ENCODE results near the gene AADACL4. TPM values are rescaled to one million over a fixed set of nuclear protein-coding genes. Genes with fewer than 3 reads are reported as not detected.
A peak's percentile ranks its signal among the peaks of the same experiment; 100 is the strongest.

The AADACL4 gene
- polyA plus RNA-seq (2011; rRNA removed) (not detected in 2 replicates), polyA minus RNA-seq (2011; rRNA and poly(A)+ RNA removed) (not detected in 2 replicates)

- no peak for TF ChIP-seq CTCF (IDR thresholded peaks at IDR 0.05; ENCODE audit: low read depth, low read length)
- ChIA-PET POLR2A (no interaction called here), CTCF (interaction anchor here (1.3 kb wide), 1 partner anchor 15 kb away, joined by 5 read pairs; no protein-coding TSS in a partner anchor)
- peaks cover 17% of the 10 kb centered on the region for H3K9me3 ChIP-seq (ENCODE audit: control insufficient read depth, insufficient read depth, low read length)
- H3K27me3 ChIP-seq (ENCODE audit: control insufficient read depth, insufficient read depth, low read length) = peaks cover 36% of the 10 kb centered on the region
- no peak for DNase-seq (ENCODE audit: low read depth, low spot score)
- H3K27ac ChIP-seq (ENCODE audit: low read depth, low read length) = no peak within 1 kb of the TSS
- H3K4me3 ChIP-seq (ENCODE audit: low read depth, low read length) = no peak within 1 kb of the TSS
These were observed at the start of gene AADACL4 for GRCh38 chr1:12643785-12644184. Gene AADACL4, plus strand, starts transcription at chr1:12644085. Its CDS starts 462 bp downstream, at chr1:12644547.

GRCh38 chr1:12594490-12594889 is 49.4 kb upstream of the AADACL4 start:
- Histone ChIP-seq H3K9me3 (ENCODE audit: control insufficient read depth, insufficient read depth, low read length) (no peaks in the 10 kb centered on the region; the same call in 1 of the 2 replicates), H3K27me3 (ENCODE audit: control insufficient read depth, insufficient read depth, low read length) (no peaks in the 10 kb centered on the region), H3K4me3 (ENCODE audit: low read depth, low read length) (peak overlapping the region; percentile 35; the same call in 1 of the 2 replicates), H3K27ac (ENCODE audit: low read depth, low read length) (peak overlapping the region; percentile 73)
- TF ChIP-seq CTCF (IDR thresholded peaks at IDR 0.05; ENCODE audit: low read depth, low read length) = no peak
- ChIA-PET POLR2A (interaction anchor here (1.0 kb wide), 1 partner anchor 21 kb away, joined by 3 read pairs; no protein-coding TSS in a partner anchor), CTCF (interaction anchor here (0.9 kb wide), 1 partner anchor 280 kb away, joined by 4 read pairs; no protein-coding TSS in a partner anchor)
- DNase-seq (ENCODE audit: low read depth, low spot score) = no peak

GRCh38 chr1:12594966-12595756 is 48.7 kb upstream of the AADACL4 start:
- Histone ChIP-seq H3K9me3 (ENCODE audit: control insufficient read depth, insufficient read depth, low read length) (no peaks in the 10 kb centered on the region; the same call in 1 of the 2 replicates), H3K27ac (ENCODE audit: low read depth, low read length) (peak overlapping the region; percentile 99), H3K27me3 (ENCODE audit: control insufficient read depth, insufficient read depth, low read length) (no peaks in the 10 kb centered on the region), H3K4me3 (ENCODE audit: low read depth, low read length) (peak overlapping the region; percentile 49)
- ChIA-PET CTCF (interaction anchor here (0.9 to 1.3 kb wide), 2 partner anchors 188 to 280 kb away, joined by 3 to 4 read pairs; no protein-coding TSS in a partner anchor), POLR2A (interaction anchor here (0.5 to 2.1 kb wide), 7 partner anchors 9 to 117 kb away, joined by 3 to 34 read pairs (median 10); partner anchors contain the start of gene DHRS3)
- peak; percentile 33 for DNase-seq (ENCODE audit: low read depth, low spot score)
- TF ChIP-seq CTCF (IDR thresholded peaks at IDR 0.05; ENCODE audit: low read depth, low read length) = no peak

DNA sequence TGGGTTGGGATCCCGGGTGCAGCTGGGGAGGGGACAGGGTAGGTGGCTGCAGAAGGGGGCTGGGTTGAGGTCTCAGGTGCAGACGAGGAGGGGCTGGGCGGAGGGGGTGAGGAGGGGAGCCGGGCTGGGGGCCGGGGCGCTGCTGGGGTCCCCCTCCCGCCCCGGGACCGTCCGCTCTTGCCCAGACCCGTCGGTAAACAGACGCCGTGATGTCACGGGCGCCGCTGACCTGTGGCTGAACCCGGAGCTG is 48.2 kb upstream of the AADACL4 start:
- CTCF ChIA-PET = interaction anchor here (1.3 kb wide), 1 partner anchor 189 kb away, joined by 3 read pairs; no protein-coding TSS in a partner anchor
- no peaks in the 10 kb centered on the region for H3K27me3 ChIP-seq (ENCODE audit: control insufficient read depth, insufficient read depth, low read length)
- TF ChIP-seq CTCF (IDR thresholded peaks at IDR 0.05; ENCODE audit: low read depth, low read length) = no peak
- H3K9me3 ChIP-seq (ENCODE audit: control insufficient read depth, insufficient read depth, low read length) = no peaks in the 10 kb centered on the region; the same call in 1 of the 2 replicates
- POLR2A ChIA-PET = interaction anchor here (0.5 to 2.1 kb wide), 8 partner anchors 9 to 189 kb away, joined by 3 to 34 read pairs (median 10); partner anchors contain the start of gene DHRS3
- no peak for DNase-seq (ENCODE audit: low read depth, low spot score)
- peak overlapping the region; percentile 99 for H3K27ac ChIP-seq (ENCODE audit: low read depth, low read length)
- H3K4me3 ChIP-seq (ENCODE audit: low read depth, low read length) = peak overlapping the region; percentile 49
